SK-N-SH treated with all-trans-retinoic acid at 6 μM for 48 hours (cell line): ENCODE data around the gene HIBCH.

Experiments used
- ATAC-seq: fragments of 200-7000 bp; cut with Tn5 transposase; 3 replicates; pipeline ENCODE4 v1.9.1; 2020; ENCODE audit warnings: mild to moderate bottlenecking, moderate library complexity
- ARNTL ChIP-seq: fragments of 450-650 bp; formaldehyde crosslinking; IDR thresholded peaks from 2 replicates; pipeline ENCODE4 v1.5.0; 2020; ENCODE audit warnings: low read depth, mild to moderate bottlenecking, moderate library complexity, borderline replicate concordance
- BACH2 ChIP-seq: fragments of 250-450 bp; sonication (Bioruptor Pico); IDR thresholded peaks from 2 replicates; pipeline ENCODE4 v1.9.0; 2021; ENCODE audit warnings: mild to moderate bottlenecking, borderline replicate concordance
- CSDC2 ChIP-seq: fragments of 250-450 bp; sonication (Bioruptor Pico); IDR thresholded peaks from 2 replicates; pipeline ENCODE4 v1.5.0; 2020; ENCODE audit warnings: mild to moderate bottlenecking, moderate library complexity
- ESRRG ChIP-seq: fragments of 250-450 bp; sonication (Bioruptor Pico); IDR thresholded peaks from 2 replicates; pipeline ENCODE4 v1.6.1; 2021; ENCODE audit warnings: mild to moderate bottlenecking
- GLIS3 ChIP-seq: fragments of 250-450 bp; sonication (Bioruptor Pico); IDR thresholded peaks from 2 replicates; pipeline ENCODE4 v1.5.0; 2020; ENCODE audit warnings: mild to moderate bottlenecking, moderate library complexity
- ISL1 ChIP-seq: fragments of 250-450 bp; sonication (Bioruptor Pico); IDR thresholded peaks from 2 replicates; pipeline ENCODE4 v2.1.2; 2022; ENCODE audit warnings: mild to moderate bottlenecking, moderate library complexity
- OSR1 ChIP-seq: fragments of 250-450 bp; sonication (Bioruptor Pico); IDR thresholded peaks from 2 replicates; pipeline ENCODE4 v1.8.0; 2022; ENCODE audit warnings: moderate library complexity, mild to moderate bottlenecking, inconsistent platforms
- PPARA ChIP-seq: fragments of 250-450 bp; sonication (Bioruptor Pico); IDR thresholded peaks from 2 replicates; pipeline ENCODE4 v1.5.0; 2020; ENCODE audit warnings: mild to moderate bottlenecking, borderline replicate concordance
- RARB ChIP-seq: fragments of 250-450 bp; sonication (Bioruptor Pico); IDR thresholded peaks from 2 replicates; pipeline ENCODE4 v1.8.0; 2021; ENCODE audit warnings: mild to moderate bottlenecking, moderate library complexity
- SNAI2 ChIP-seq: fragments of 250-450 bp; sonication (Bioruptor Pico); IDR thresholded peaks from 2 replicates; pipeline ENCODE4 v1.5.0; 2020; ENCODE audit warnings: mild to moderate bottlenecking, moderate library complexity
- TCF4 ChIP-seq: fragments of 250-450 bp; sonication (Bioruptor Pico); IDR thresholded peaks from 2 replicates; pipeline ENCODE4 v1.8.0; 2021; ENCODE audit warnings: mild to moderate bottlenecking, moderate library complexity, borderline replicate concordance
- TOX ChIP-seq: fragments of 250-450 bp; sonication (Bioruptor Pico); IDR thresholded peaks from 2 replicates; pipeline ENCODE4 v1.8.0; 2021; ENCODE audit warnings: mild to moderate bottlenecking, moderate library complexity, borderline replicate concordance
- ZC3H10 ChIP-seq: fragments of 250-450 bp; sonication (Bioruptor Pico); IDR thresholded peaks from 2 replicates; pipeline ENCODE4 v1.5.1; 2021; ENCODE audit warnings: mild to moderate bottlenecking, moderate library complexity
- ZFP3 ChIP-seq: fragments of 250-450 bp; sonication (Bioruptor Pico); IDR thresholded peaks from 2 replicates; pipeline ENCODE4 v1.5.0; 2020; ENCODE audit warnings: mild to moderate bottlenecking, moderate library complexity
- ZFP30 ChIP-seq: fragments of 450-650 bp; formaldehyde crosslinking; IDR thresholded peaks from 2 replicates; pipeline ENCODE4 v1.5.0; 2022; ENCODE audit warnings: mild to moderate bottlenecking, moderate library complexity
- ZNF565 ChIP-seq: fragments of 450-650 bp; formaldehyde crosslinking; conservative IDR thresholded peaks from 2 replicates; pipeline ENCODE4 v1.5.0; 2020; ENCODE audit warnings: low read depth, mild to moderate bottlenecking, moderate library complexity
- ZNF8 ChIP-seq: fragments of 450-650 bp; formaldehyde crosslinking; IDR thresholded peaks from 2 replicates; pipeline ENCODE4 v1.5.0; 2020; ENCODE audit warnings: mild to moderate bottlenecking, moderate library complexity
- TF ChIP-seq, protein P1 (sequence below): fragments of 250-450 bp; sonication (Bioruptor Pico); IDR thresholded peaks from 2 replicates; pipeline ENCODE4 v1.5.1; 2020; ENCODE audit warnings: low read depth, mild to moderate bottlenecking, moderate library complexity
- TF ChIP-seq, protein P2 (sequence below): fragments of 250-450 bp; sonication (Bioruptor Pico); IDR thresholded peaks from 2 replicates; pipeline ENCODE4 v1.8.0; 2020; ENCODE audit warnings: mild to moderate bottlenecking, moderate library complexity, borderline replicate concordance
- TF ChIP-seq, protein P3 (sequence below): fragments of 250-450 bp; sonication (Bioruptor Pico); IDR thresholded peaks from 2 replicates; pipeline ENCODE4 v1.8.0; 2021; ENCODE audit warnings: low read depth, mild to moderate bottlenecking, moderate library complexity, borderline replicate concordance
- TF ChIP-seq, protein P4 (sequence below): fragments of 250-450 bp; sonication (Bioruptor Pico); IDR thresholded peaks from 2 replicates; pipeline ENCODE4 v1.5.1; 2021; ENCODE audit warnings: mild to moderate bottlenecking, moderate library complexity

Gene HIBCH

DNA sequence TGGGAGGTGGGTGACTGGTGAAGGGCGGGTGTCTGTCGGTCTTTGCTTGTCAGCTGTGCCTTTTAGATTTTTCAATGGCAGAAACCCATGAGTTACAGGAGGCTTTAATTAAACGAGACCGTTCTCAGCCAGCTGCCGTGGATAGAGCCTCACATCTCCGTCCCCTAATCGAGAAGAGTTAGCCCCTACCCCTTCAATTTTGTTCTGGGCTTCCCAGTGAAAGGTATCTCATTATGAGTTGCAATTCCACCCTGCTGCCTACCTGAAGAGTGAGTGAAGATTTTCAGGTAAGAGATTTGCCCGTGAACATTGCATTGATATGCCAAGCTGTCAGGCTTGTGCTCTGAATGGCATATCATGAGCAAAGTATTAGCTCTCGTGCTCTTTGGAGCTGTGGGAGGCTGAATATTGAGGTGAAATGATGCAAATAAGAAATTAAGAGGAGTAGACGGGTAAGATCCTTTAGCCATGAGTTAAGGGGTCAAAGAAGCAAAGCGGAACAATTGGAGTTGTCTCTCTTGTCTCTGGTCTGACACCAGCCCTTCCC lies 138.4 kb downstream of the HIBCH start:
- no peak for TF ChIP-seq ARNTL (CRISPR knock-in tag)
- TF ChIP-seq, protein P1, sequence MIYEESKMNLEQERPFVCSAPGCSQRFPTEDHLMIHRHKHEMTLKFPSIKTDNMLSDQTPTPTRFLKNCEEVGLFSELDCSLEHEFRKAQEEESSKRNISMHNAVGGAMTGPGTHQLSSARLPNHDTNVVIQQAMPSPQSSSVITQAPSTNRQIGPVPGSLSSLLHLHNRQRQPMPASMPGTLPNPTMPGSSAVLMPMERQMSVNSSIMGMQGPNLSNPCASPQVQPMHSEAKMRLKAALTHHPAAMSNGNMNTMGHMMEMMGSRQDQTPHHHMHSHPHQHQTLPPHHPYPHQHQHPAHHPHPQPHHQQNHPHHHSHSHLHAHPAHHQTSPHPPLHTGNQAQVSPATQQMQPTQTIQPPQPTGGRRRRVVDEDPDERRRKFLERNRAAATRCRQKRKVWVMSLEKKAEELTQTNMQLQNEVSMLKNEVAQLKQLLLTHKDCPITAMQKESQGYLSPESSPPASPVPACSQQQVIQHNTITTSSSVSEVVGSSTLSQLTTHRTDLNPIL, result no peak
- TF ChIP-seq CSDC2 (CRISPR knock-in tag), result no peak
- no peak for TF ChIP-seq OSR1 (CRISPR knock-in tag)
- TF ChIP-seq ZNF565, result no peak
- ATAC-seq, result no peak

DNA sequence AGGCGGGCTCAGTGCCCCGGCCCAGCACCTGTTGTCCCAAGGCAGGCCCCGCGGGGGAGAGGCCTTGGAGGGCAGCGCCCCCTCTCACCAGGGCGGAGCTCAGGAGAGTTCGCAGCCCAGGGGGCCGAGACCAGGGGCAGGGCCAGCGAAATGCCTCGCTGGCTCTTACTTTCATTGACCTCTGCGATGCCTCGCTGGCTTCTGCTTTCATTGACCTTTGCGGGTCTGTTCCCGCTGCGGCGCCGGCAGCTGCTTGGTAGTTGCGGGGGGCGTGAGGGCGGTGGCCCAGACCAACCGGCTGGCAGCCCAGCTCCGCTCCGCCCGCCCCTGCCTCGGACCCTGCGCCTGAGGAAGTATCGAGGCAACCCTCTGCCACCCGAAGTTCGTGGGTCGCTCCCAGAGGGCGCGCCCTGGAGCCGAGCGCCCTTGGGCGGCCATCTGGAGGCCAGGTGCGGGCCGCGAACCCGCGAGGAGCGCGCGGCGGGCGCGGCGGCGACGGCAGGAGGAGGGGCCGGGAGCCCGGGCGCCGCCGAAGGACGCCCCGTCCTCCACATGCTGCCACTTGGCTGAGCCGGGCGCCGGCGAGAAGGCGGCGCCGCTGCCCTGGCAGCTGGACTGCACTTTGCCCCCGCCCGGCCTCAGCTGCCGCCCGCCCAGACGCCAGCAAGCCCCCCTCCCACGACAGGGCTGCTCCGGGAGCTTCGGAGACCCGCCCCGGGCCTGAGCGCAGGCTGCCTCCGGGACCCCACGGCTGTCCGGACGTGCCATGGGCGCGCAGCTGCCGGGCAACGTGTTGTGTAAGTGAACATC lies 139.1 kb downstream of the HIBCH start:
- TF ChIP-seq, protein P2, sequence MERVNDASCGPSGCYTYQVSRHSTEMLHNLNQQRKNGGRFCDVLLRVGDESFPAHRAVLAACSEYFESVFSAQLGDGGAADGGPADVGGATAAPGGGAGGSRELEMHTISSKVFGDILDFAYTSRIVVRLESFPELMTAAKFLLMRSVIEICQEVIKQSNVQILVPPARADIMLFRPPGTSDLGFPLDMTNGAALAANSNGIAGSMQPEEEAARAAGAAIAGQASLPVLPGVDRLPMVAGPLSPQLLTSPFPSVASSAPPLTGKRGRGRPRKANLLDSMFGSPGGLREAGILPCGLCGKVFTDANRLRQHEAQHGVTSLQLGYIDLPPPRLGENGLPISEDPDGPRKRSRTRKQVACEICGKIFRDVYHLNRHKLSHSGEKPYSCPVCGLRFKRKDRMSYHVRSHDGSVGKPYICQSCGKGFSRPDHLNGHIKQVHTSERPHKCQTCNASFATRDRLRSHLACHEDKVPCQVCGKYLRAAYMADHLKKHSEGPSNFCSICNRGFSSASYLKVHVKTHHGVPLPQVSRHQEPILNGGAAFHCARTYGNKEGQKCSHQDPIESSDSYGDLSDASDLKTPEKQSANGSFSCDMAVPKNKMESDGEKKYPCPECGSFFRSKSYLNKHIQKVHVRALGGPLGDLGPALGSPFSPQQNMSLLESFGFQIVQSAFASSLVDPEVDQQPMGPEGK (CRISPR knock-in tag), result no peak
- TF ChIP-seq PPARA (CRISPR knock-in tag) (no peak), OSR1 (CRISPR knock-in tag) (no peak), ESRRG (CRISPR knock-in tag) (no peak), GLIS3 (no peak), TCF4 (CRISPR knock-in tag) (0 out of 2 replicates have a peak, but pooled peaks have one; percentile 18), RARB (CRISPR knock-in tag) (no peak)
- TF ChIP-seq, protein P1, result no peak
- ATAC-seq, result peak; percentile 87

GRCh38 chr2:190179754-190180312 lies 139.8 kb downstream of the HIBCH start:
- no peak for ATAC-seq
- TF ChIP-seq TOX (CRISPR knock-in tag) (no peak), ZFP3 (CRISPR knock-in tag) (no peak), SNAI2 (CRISPR knock-in tag) (no peak), CSDC2 (CRISPR knock-in tag) (no peak), RARB (CRISPR knock-in tag) (no peak), PPARA (CRISPR knock-in tag) (no peak), BACH2 (no peak), ARNTL (CRISPR knock-in tag) (no peak)
- TF ChIP-seq, protein P3, sequence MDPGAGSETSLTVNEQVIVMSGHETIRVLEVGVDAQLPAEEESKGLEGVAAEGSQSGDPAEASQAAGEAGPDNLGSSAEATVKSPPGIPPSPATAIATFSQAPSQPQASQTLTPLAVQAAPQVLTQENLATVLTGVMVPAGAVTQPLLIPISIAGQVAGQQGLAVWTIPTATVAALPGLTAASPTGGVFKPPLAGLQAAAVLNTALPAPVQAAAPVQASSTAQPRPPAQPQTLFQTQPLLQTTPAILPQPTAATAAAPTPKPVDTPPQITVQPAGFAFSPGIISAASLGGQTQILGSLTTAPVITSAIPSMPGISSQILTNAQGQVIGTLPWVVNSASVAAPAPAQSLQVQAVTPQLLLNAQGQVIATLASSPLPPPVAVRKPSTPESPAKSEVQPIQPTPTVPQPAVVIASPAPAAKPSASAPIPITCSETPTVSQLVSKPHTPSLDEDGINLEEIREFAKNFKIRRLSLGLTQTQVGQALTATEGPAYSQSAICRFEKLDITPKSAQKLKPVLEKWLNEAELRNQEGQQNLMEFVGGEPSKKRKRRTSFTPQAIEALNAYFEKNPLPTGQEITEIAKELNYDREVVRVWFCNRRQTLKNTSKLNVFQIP (CRISPR knock-in tag), result no peak

DNA sequence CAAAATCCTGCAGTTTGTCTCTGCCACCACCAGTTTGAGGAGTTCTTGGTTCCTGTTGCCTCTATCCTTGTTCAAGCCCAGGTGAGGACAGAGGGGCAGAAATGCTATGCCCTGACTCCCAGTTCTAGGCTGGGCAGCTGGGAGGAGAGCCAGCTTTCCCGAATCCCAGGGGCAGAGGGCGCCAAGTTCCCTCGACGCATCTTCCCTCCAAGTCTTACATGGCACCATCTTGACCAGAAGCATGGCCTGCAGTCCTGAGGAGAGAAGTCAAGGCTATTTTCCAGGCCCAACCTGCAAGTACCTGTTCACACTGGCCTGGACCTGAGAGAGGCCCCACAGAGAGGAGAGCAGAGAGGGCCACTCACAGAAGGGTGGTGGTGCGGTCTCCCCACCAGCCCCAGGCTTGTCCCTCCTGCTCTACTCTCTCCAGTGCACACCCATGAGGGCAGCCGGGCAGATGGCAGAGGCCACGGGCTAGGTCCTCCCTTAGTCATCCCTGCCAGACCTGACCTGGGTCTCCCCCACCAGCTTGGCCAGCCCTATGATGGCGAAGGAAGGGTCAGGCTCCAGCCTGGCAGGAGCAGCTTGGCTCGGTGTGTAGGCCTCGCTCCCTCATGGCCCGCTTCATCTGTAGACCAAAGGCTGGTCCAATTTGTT lies 141.4 kb downstream of the HIBCH start:
- ATAC-seq, result no peak
- TF ChIP-seq, protein P3 (CRISPR knock-in tag), result no peak
- TF ChIP-seq RARB (CRISPR knock-in tag), result no peak
- TF ChIP-seq ZC3H10, result no peak
- TF ChIP-seq ZNF565, result no peak
- no peak for TF ChIP-seq ZFP30 (CRISPR knock-in tag)
- no peak for TF ChIP-seq ESRRG (CRISPR knock-in tag)
- no peak for TF ChIP-seq BACH2
- TF ChIP-seq, protein P4, sequence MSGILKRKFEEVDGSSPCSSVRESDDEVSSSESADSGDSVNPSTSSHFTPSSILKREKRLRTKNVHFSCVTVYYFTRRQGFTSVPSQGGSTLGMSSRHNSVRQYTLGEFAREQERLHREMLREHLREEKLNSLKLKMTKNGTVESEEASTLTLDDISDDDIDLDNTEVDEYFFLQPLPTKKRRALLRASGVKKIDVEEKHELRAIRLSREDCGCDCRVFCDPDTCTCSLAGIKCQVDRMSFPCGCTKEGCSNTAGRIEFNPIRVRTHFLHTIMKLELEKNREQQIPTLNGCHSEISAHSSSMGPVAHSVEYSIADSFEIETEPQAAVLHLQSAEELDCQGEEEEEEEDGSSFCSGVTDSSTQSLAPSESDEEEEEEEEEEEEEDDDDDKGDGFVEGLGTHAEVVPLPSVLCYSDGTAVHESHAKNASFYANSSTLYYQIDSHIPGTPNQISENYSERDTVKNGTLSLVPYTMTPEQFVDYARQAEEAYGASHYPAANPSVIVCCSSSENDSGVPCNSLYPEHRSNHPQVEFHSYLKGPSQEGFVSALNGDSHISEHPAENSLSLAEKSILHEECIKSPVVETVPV (CRISPR knock-in tag), result no peak
- TF ChIP-seq ISL1 (CRISPR knock-in tag), result no peak
- no peak for TF ChIP-seq SNAI2 (CRISPR knock-in tag)
- no peak for TF ChIP-seq ZFP3 (CRISPR knock-in tag)
- TF ChIP-seq TCF4 (CRISPR knock-in tag), result no peak
- TF ChIP-seq ZNF8, result no peak
- TF ChIP-seq, protein P2 (CRISPR knock-in tag), result no peak
